Ishikawa (cell line): ENCODE data around the gene ADCY2.

ENCODE experiments used
- CEBPB ChIP-seq: IDR thresholded peaks from 2 replicates; pipeline ENCODE4 v1.6.1; 2012
- EGR1 ChIP-seq: IDR thresholded peaks from 2 replicates; pipeline ENCODE4 v1.6.1; 2012
- EP300 ChIP-seq: IDR thresholded peaks from 2 replicates; pipeline ENCODE4 v1.6.1; 2012; ENCODE audit warnings: borderline replicate concordance
- FOXM1 ChIP-seq: IDR thresholded peaks from 2 replicates; pipeline ENCODE4 v1.6.1; 2012; ENCODE audit warnings: low read depth, borderline replicate concordance
- RAD21 ChIP-seq: IDR thresholded peaks from 2 replicates; pipeline ENCODE4 v1.6.1; 2012; ENCODE audit warnings: low read depth
- TAF1 ChIP-seq: IDR thresholded peaks from 2 replicates; pipeline ENCODE4 v1.6.1; 2012; ENCODE audit warnings: low read depth, mild to moderate bottlenecking
- TEAD4 ChIP-seq: IDR thresholded peaks from 2 replicates; pipeline ENCODE4 v1.6.1; 2012
- YY1 ChIP-seq: IDR thresholded peaks from 2 replicates; pipeline ENCODE4 v1.6.1; 2012; ENCODE audit warnings: low read depth
- ZBTB7A ChIP-seq: IDR thresholded peaks from 2 replicates; pipeline ENCODE4 v1.6.1; 2012; ENCODE audit warnings: low read depth
- TF ChIP-seq, protein P1 (sequence below): IDR thresholded peaks from 2 replicates; pipeline ENCODE4 v1.6.1; 2012; ENCODE audit warnings: low read depth, mild to moderate bottlenecking
- TF ChIP-seq, protein P2 (sequence below): IDR thresholded peaks from 2 replicates; pipeline ENCODE4 v1.6.1; 2012
- TF ChIP-seq, protein P3 (sequence below): IDR thresholded peaks from 2 replicates; pipeline ENCODE4 v1.6.1; 2012

DNA sequence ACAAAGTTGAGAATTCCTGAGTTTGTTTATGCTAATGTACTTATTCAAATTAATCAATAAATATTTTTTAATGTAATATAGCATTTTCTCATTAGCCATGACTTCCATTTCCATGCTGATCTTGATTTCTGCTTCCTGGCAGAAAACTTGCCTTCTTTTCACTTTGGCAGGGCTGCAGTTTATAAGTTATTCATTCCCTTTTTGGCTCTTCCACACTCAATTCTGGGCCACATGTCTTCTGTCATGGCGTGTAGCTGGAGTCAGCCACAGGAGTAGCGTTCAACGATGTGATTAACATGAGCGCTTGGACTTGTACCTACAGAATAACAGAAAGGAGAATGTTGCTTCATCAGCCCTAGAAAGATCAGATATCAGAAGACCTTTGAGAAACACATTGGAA is 282.1 kb downstream of the ADCY2 start:
- no peak for TF ChIP-seq EGR1
- TF ChIP-seq CEBPB = no peak
- TF ChIP-seq, protein P1, sequence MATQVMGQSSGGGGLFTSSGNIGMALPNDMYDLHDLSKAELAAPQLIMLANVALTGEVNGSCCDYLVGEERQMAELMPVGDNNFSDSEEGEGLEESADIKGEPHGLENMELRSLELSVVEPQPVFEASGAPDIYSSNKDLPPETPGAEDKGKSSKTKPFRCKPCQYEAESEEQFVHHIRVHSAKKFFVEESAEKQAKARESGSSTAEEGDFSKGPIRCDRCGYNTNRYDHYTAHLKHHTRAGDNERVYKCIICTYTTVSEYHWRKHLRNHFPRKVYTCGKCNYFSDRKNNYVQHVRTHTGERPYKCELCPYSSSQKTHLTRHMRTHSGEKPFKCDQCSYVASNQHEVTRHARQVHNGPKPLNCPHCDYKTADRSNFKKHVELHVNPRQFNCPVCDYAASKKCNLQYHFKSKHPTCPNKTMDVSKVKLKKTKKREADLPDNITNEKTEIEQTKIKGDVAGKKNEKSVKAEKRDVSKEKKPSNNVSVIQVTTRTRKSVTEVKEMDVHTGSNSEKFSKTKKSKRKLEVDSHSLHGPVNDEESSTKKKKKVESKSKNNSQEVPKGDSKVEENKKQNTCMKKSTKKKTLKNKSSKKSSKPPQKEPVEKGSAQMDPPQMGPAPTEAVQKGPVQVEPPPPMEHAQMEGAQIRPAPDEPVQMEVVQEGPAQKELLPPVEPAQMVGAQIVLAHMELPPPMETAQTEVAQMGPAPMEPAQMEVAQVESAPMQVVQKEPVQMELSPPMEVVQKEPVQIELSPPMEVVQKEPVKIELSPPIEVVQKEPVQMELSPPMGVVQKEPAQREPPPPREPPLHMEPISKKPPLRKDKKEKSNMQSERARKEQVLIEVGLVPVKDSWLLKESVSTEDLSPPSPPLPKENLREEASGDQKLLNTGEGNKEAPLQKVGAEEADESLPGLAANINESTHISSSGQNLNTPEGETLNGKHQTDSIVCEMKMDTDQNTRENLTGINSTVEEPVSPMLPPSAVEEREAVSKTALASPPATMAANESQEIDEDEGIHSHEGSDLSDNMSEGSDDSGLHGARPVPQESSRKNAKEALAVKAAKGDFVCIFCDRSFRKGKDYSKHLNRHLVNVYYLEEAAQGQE = no peak
- TF ChIP-seq, protein P2, sequence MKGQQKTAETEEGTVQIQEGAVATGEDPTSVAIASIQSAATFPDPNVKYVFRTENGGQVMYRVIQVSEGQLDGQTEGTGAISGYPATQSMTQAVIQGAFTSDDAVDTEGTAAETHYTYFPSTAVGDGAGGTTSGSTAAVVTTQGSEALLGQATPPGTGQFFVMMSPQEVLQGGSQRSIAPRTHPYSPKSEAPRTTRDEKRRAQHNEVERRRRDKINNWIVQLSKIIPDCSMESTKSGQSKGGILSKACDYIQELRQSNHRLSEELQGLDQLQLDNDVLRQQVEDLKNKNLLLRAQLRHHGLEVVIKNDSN = no peak
- TF ChIP-seq, protein P3, sequence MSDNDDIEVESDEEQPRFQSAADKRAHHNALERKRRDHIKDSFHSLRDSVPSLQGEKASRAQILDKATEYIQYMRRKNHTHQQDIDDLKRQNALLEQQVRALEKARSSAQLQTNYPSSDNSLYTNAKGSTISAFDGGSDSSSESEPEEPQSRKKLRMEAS = no peak
- TF ChIP-seq TEAD4 = no peak
- TF ChIP-seq YY1 = no peak
- no peak for TF ChIP-seq ZBTB7A
- TF ChIP-seq RAD21 = no peak
- no peak for TF ChIP-seq EP300
- TF ChIP-seq TAF1 = no peak
- TF ChIP-seq FOXM1 = no peak
